Mesenchymal stem cell (in vitro differentiated cells and primary cell): ENCODE data around the gene CCR6.

Experiments used
- DNase-seq: peaks from one replicate; pipeline ENCODE4 v3.0.0-alpha.2; 2013
- H2AFZ ChIP-seq: one replicate; pipeline ENCODE4 v1.6.1; 2013; ENCODE audit warnings: low read depth, mild to moderate bottlenecking, control low read depth, inconsistent platforms, low read length, moderate library complexity
- H2AK5ac ChIP-seq: 2 replicates; pipeline ENCODE4 v1.6.1; 2013; ENCODE audit warnings: low read length, moderate library complexity, mild to moderate bottlenecking, inconsistent platforms; ENCODE audit not compliant: severe bottlenecking
- H2BK120ac ChIP-seq: one replicate; pipeline ENCODE4 v1.6.1; 2013; ENCODE audit warnings: low read depth, mild to moderate bottlenecking, inconsistent platforms, low read length, moderate library complexity
- H2BK12ac ChIP-seq, 2 experiments: one replicate each; pipeline ENCODE4 v1.6.1; 2013; ENCODE audit warnings: inconsistent platforms in 2 of 2, low read length in 2 of 2, mild to moderate bottlenecking in 2 of 2, moderate library complexity in 2 of 2, control low read depth in 1 of 2
- H2BK15ac ChIP-seq: one replicate; pipeline ENCODE4 v1.6.1; 2013; ENCODE audit warnings: mild to moderate bottlenecking, low read depth, inconsistent platforms; ENCODE audit not compliant: poor library complexity, severe bottlenecking
- H2BK5ac ChIP-seq: 2 replicates; pipeline ENCODE4 v1.6.1; 2013; ENCODE audit warnings: low read depth, mild to moderate bottlenecking, low read length, control low read depth, inconsistent platforms; ENCODE audit not compliant: poor library complexity, severe bottlenecking
- H3K14ac ChIP-seq, 2 experiments: one replicate each; pipeline ENCODE4 v1.6.1; 2013; ENCODE audit warnings: inconsistent platforms in 2 of 2, low read length in 2 of 2, control low read depth in 1 of 2, mild to moderate bottlenecking in 1 of 2, moderate library complexity in 1 of 2
- H3K18ac ChIP-seq, 2 experiments: one replicate each; pipeline ENCODE4 v1.6.1; 2013; ENCODE audit warnings: inconsistent platforms in 2 of 2, low read length in 2 of 2, control low read depth in 1 of 2, low read depth in 1 of 2, mild to moderate bottlenecking in 1 of 2
- H3K23ac ChIP-seq, 2 experiments: one replicate each; pipeline ENCODE4 v1.6.1; 2013; ENCODE audit warnings: inconsistent platforms in 2 of 2, low read length in 2 of 2, mild to moderate bottlenecking in 2 of 2, moderate library complexity in 2 of 2, control low read depth in 1 of 2
- H3K27ac ChIP-seq: 2 replicates; pipeline ENCODE4 v1.5.1; 2013; ENCODE audit warnings: mild to moderate bottlenecking, moderate library complexity, low read length, control low read depth, inconsistent platforms; ENCODE audit not compliant: poor library complexity, severe bottlenecking
- H3K27me3 ChIP-seq, 2 experiments: 2 replicates each; pipeline versions ENCODE4 v1.6.1 to v1.7.0; 2013; ENCODE audit warnings: low read length in 2 of 2, mild to moderate bottlenecking in 2 of 2, moderate library complexity in 2 of 2, control low read depth in 1 of 2, inconsistent platforms in 1 of 2; ENCODE audit not compliant: control insufficient read depth in 1 of 2, insufficient read depth in 1 of 2
- H3K36me3 ChIP-seq, 2 experiments: 2 replicates each; pipeline versions ENCODE4 v1.6.1 to v1.7.0; 2013; ENCODE audit warnings: low read length in 2 of 2, control low read depth in 1 of 2, inconsistent platforms in 1 of 2, low read depth in 1 of 2, mild to moderate bottlenecking in 1 of 2; ENCODE audit not compliant: insufficient read depth in 2 of 2, control insufficient read depth in 1 of 2
- H3K4ac ChIP-seq, 2 experiments: one replicate each; pipeline ENCODE4 v1.6.1; 2013; ENCODE audit warnings: inconsistent platforms in 2 of 2, low read length in 2 of 2, mild to moderate bottlenecking in 2 of 2, moderate library complexity in 2 of 2, control low read depth in 1 of 2, low read depth in 1 of 2
- H3K4me1 ChIP-seq: 2 replicates; pipeline ENCODE4 v1.6.1; 2013; ENCODE audit warnings: low read depth, low read length, control low read depth; ENCODE audit not compliant: control insufficient read depth, insufficient read depth
- H3K4me2 ChIP-seq: 2 replicates; pipeline ENCODE4 v1.6.1; 2013; ENCODE audit warnings: low read length, mild to moderate bottlenecking, inconsistent platforms; ENCODE audit not compliant: poor library complexity, severe bottlenecking
- H3K4me3 ChIP-seq, 2 experiments: 2 replicates each; pipeline versions ENCODE4 v1.5.1 to v1.7.0; 2013; ENCODE audit warnings: low read length in 2 of 2, mild to moderate bottlenecking in 2 of 2, control low read depth in 1 of 2, low read depth in 1 of 2; ENCODE audit not compliant: insufficient read depth in 1 of 2
- H3K79me1 ChIP-seq: replicated peaks from 2 replicates; pipeline ENCODE4 v1.6.1; 2013; ENCODE audit warnings: mild to moderate bottlenecking, control low read depth, low read length, inconsistent platforms; ENCODE audit not compliant: poor library complexity, severe bottlenecking
- H3K9ac ChIP-seq: 2 replicates; pipeline ENCODE4 v1.7.0; 2013; ENCODE audit warnings: mild to moderate bottlenecking, low read length, moderate library complexity
- H3K9me3 ChIP-seq: 2 replicates; pipeline ENCODE4 v1.7.0; 2013; ENCODE audit warnings: mild to moderate bottlenecking, low read length; ENCODE audit not compliant: control insufficient read depth
- H4K8ac ChIP-seq: one replicate; pipeline ENCODE4 v1.6.1; 2013; ENCODE audit warnings: inconsistent platforms, mild to moderate bottlenecking, low read length, moderate library complexity
- H4K91ac ChIP-seq: one replicate; pipeline ENCODE4 v1.6.1; 2013; ENCODE audit warnings: mild to moderate bottlenecking, low read length, inconsistent platforms
- WGBS: methylation state at CpG from one replicate; pipeline ENCODE4 v1.1.7; 2013; ENCODE audit warnings: mixed read lengths; 5-methylcytosine and 5-hydroxymethylcytosine counted together

CCR6 gene

DNA sequence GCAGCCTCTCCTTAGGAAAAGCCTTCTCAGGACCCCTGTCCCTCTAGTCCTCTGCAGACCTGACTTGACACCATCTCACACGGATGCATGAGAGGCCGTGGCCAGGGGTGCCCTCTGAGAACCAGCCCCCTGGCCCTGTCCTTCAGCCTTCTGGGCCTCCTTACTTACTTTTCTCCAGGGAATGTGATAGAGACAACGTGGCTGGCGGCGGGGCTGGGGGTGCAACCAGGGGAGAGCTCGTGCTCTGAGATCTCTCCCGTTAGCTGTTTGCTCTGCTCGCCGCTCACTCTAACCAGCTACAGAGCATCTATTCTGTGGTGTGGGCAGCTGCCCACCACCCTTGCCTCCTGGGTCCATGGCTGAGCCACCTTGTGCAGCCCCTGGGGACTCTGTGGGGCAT is 20.1 kb downstream of the CCR6 start:
- no peak overlapping the region for H2AFZ ChIP-seq
- no peak overlapping the region for H3K4me3 ChIP-seq
- no peak overlapping the region for H3K23ac ChIP-seq
- H3K9me3 ChIP-seq: no peaks in the 10 kb centered on the region
- no peaks in the 10 kb centered on the region for H3K79me1 ChIP-seq
- H4K91ac ChIP-seq: no peak overlapping the region
- no peak overlapping the region for H2BK15ac ChIP-seq
- no peak overlapping the region for H3K27ac ChIP-seq
- no peak overlapping the region for H2BK120ac ChIP-seq
- no peak overlapping the region for H3K9ac ChIP-seq
- H4K8ac ChIP-seq: no peak overlapping the region
- H3K36me3 ChIP-seq: no peaks in the 10 kb centered on the region
- peaks cover 2% of the 10 kb centered on the region for H3K4me1 ChIP-seq
- H3K18ac ChIP-seq: no peak overlapping the region
- no peak for DNase-seq
- H2AK5ac ChIP-seq: no peak overlapping the region
- H3K27me3 ChIP-seq: peaks cover 23 to 44% of the 10 kb centered on the region in 2 experiments
- WGBS: 74% methylated on average over 9 of the region's 9 CpGs
- no peak overlapping the region for H3K4me2 ChIP-seq
- no peak overlapping the region for H2BK12ac ChIP-seq
- no peak overlapping the region for H3K14ac ChIP-seq
- H2BK5ac ChIP-seq: no peak overlapping the region
- no peak overlapping the region for H3K4ac ChIP-seq

GRCh38 chr6:167145461-167145860 is 22.6 kb downstream of the CCR6 start:
- H4K91ac ChIP-seq: no peak overlapping the region
- H3K4ac ChIP-seq: no peak overlapping the region
- H3K4me3 ChIP-seq: no peak overlapping the region
- H3K18ac ChIP-seq: no peak overlapping the region
- H3K4me1 ChIP-seq: peaks cover 2% of the 10 kb centered on the region
- H3K27me3 ChIP-seq: peaks cover 34 to 43% of the 10 kb centered on the region in 2 experiments
- no peaks in the 10 kb centered on the region for H3K36me3 ChIP-seq
- H2BK15ac ChIP-seq: no peak overlapping the region
- no peaks in the 10 kb centered on the region for H3K79me1 ChIP-seq
- H2BK12ac ChIP-seq: no peak overlapping the region
- H4K8ac ChIP-seq: no peak overlapping the region
- H2AFZ ChIP-seq: no peak overlapping the region
- no peak overlapping the region for H2AK5ac ChIP-seq
- no peak overlapping the region for H3K9ac ChIP-seq
- 88% methylated on average over 12 of the region's 12 CpGs for WGBS
- H3K23ac ChIP-seq: no peak overlapping the region
- H3K9me3 ChIP-seq: no peaks in the 10 kb centered on the region
- no peak overlapping the region for H2BK5ac ChIP-seq
- no peak overlapping the region for H3K14ac ChIP-seq
- H3K4me2 ChIP-seq: no peak overlapping the region
- H2BK120ac ChIP-seq: no peak overlapping the region
- DNase-seq: no peak
- no peak overlapping the region for H3K27ac ChIP-seq

GRCh38 chr6:167146135-167146534 is 23.2 kb downstream of the CCR6 start:
- Histone ChIP-seq H3K36me3 (no peaks in the 10 kb centered on the region), H4K8ac (no peak overlapping the region), H2BK5ac (no peak overlapping the region), H2BK15ac (no peak overlapping the region), H3K27me3 (peaks cover 31 to 38% of the 10 kb centered on the region in 2 experiments), H3K79me1 (no peaks in the 10 kb centered on the region), H3K4ac (no peak overlapping the region), H3K27ac (no peak overlapping the region), H3K23ac (no peak overlapping the region), H2AFZ (no peak overlapping the region), H3K9ac (no peak overlapping the region), H2BK120ac (no peak overlapping the region), H3K4me2 (no peak overlapping the region), H3K4me3 (no peak overlapping the region), H3K9me3 (no peaks in the 10 kb centered on the region), H4K91ac (no peak overlapping the region), H2AK5ac (no peak overlapping the region), H3K18ac (no peak overlapping the region), H2BK12ac (no peak overlapping the region), H3K14ac (no peak overlapping the region), H3K4me1 (peaks cover 2% of the 10 kb centered on the region)
- no peak for DNase-seq
- 82% methylated on average over 9 of the region's 15 CpGs for WGBS

- Histone ChIP-seq H2BK120ac (no peak overlapping the region), H3K9me3 (no peaks in the 10 kb centered on the region), H2BK12ac (no peak overlapping the region), H2AK5ac (no peak overlapping the region), H4K8ac (no peak overlapping the region), H2BK15ac (no peak overlapping the region), H3K4ac (no peak overlapping the region), H3K9ac (no peak overlapping the region), H2AFZ (no peak overlapping the region), H3K4me1 (peaks cover 2% of the 10 kb centered on the region), H3K14ac (no peak overlapping the region), H4K91ac (no peak overlapping the region), H3K79me1 (no peaks in the 10 kb centered on the region), H3K27me3 (peaks cover 30 to 31% of the 10 kb centered on the region in 2 experiments), H3K23ac (no peak overlapping the region), H3K27ac (no peak overlapping the region), H3K4me3 (no peak overlapping the region), H2BK5ac (no peak overlapping the region), H3K4me2 (no peak overlapping the region), H3K36me3 (no peaks in the 10 kb centered on the region), H3K18ac (no peak overlapping the region)
- DNase-seq: no peak
- 14% methylated on average over 16 of the region's 16 CpGs for WGBS
These were observed 24.1 kb downstream of the CCR6 start for GRCh38 chr6:167146977-167147376.
